Dedifferentiated amniotic fluid mesenchymal stem cell (primary cell): Measurements from ENCODE around the gene KRTAP10-10.
"Not testable (repeated sequence)": the region's sequence is repeated elsewhere in the genome, so short reads cannot be mapped to it uniquely, and the experiment has no call there.

ENCODE experiments used
- DNase-seq: peaks from one replicate; pipeline ENCODE4 v3.0.0-alpha.2; 2016; ENCODE audit errors: extremely low spot score

Gene KRTAP10-10

DNA sequence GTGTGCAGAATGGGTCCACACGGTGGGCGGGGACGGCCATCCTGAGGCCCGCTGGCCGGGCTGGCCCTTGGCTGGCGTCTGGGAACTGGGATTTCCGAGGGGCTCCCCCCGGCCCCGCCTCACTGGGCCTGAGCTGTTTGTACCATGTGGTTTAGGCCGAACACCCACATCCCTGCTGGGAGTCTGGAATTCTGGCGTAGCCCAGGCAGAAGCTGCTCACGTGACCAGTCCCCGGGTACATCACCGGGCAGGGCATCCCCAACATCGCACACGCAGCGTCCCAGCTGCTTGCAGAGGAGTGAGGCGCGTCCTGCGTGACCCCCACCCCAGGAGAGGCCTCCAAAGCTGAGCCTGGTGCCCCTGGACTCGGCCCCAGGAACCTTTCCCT, 34.7 kb upstream of the KRTAP10-10 start:
- no peak for DNase-seq

DNA sequence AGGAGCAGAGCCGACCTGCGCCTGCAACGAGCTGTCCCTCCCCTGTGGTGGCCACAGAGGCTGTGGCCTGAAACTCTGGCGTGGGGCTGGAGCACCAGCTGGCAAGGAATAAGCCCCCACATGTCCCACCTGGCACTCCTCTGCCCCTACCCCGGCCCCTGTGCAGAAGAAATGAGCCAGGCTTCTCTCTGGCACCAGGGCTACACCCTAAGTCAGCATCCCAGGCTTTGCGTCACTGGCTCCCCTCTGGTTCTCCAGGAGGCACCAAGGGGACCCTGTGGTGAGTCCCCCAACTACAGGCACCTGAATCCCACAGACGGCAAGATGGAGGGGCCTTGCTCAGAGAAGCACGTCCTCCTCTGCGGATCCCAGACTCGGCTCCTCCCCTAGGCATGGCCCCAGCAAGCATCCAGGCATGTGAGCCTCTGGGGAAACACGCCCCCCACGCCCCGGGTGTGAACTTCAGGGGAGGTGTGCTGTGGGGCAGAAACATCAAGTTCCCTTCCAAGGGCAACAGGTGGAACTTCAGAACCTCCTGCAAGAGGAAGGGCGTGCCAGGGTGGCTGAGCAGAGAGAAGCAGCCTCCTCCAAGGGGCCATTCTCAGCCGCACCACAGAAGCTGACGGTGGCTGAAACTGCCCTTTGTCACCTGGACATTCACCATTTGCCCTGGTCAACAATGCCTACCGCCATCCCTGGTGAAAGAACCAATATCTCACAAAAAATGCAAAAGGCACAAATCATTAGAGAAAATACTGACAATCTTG, 33.9 kb upstream of the KRTAP10-10 start:
- DNase-seq = no peak

DNA sequence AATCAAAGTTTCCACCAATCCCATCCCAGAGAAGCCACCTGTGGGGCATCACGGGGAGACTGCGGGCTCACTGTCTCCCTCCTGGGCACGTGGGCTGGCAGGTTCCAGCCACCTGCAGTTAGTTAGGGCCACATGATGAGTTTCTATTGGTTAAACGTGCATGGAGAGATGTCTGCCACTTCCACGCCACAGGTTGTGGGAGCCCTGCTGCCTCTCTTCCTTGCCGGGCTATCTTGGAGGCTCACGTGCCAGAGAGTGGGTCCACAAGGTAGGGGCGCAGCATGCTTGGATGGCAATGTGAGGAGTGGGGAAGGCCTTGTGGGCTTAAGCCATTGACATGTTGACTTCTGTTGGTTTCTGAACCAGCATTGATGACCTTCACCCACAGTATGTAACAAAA, 33.2 kb upstream of the KRTAP10-10 start:
- no peak for DNase-seq

DNA sequence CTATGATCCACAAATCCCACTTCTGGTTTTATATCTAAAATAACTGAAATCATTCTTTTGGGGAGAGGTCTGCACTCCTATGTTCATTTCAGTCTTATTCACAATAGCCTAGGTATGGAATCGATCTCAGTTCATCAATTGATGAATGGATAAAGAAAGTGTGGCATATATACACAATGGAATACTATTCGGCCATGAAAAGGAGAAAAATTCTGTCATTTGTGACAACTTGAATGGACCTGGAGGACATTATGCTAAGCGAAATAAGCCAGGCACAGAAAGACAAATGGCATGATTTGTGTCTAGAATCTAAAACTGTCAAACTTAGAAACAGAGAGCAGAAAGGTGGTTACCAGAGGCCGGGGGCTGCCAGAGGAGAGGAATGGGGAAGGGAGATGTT, 30.7 kb upstream of the KRTAP10-10 start:
- no peak for DNase-seq

DNA sequence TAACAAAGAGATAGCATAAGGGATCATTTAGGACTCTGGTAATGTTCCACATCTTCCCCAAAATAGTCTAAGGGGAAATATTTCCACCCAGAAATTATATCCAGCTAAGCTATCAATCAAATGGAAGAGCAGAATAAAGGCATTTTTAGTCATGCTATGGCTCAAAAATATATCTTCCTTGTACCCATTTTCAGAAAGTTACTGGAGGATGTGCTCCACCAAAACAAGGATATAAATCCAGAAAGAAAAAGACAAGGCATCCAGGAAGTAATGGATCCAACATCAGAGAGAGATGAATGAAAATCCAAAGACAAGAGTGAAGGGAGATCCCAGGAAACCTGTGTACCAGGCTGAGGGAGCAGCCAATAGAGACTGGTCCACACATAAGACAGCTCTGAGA, 28.0 kb upstream of the KRTAP10-10 start:
- DNase-seq = no peak

DNA sequence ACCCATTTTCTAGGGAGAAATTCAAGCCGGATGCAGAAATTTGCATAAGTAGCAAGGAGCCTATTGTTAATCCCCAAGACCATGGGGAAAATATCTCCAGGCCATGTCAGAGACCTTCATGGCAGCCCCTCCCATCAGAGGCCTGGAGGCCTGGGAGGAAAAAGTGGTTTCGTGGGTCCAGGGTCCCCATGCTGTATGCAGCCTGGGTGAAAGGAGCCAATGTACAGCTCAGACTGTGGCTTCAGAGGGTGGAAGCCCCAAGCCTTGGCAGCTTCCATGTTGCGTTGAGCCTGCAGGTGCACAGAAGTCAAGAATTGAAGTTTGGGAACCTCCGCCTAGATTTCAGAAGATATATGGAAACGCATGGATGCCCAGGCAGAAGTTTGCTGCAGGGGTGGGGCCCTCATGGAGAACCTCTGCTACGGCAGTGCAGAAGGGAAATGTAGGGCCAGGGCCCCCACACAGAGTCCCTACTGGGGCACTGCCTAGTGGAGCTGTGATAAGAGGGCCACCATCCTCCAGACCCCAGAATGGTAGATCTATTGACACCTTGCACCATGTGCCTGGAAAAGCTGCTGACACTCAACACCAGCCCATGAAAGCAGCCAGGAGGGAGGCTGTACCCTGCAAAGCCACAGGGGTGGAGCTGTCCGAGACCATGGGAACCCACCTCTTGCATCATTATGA, 26.9 kb upstream of the KRTAP10-10 start:
- not testable (repeated sequence) for DNase-seq

DNA sequence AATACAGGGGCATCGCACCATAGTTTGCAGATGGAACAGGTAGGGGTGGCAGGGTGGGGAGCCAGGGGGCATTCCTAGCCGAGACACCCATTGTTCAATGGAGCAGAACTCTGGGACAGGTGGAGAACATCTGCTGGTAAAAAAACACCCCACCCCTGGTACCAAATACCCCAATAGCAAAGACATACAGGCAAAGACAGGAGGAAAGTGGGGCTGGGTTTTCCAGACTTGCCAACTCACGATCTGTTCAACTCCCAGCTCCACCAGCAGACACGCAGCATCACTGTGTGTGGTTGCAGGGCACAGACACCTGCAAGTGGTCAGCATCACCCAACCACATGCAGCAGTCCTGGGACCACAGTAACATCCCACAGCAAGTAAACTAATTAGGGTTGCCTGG, 25.6 kb upstream of the KRTAP10-10 start:
- DNase-seq = no peak

DNA sequence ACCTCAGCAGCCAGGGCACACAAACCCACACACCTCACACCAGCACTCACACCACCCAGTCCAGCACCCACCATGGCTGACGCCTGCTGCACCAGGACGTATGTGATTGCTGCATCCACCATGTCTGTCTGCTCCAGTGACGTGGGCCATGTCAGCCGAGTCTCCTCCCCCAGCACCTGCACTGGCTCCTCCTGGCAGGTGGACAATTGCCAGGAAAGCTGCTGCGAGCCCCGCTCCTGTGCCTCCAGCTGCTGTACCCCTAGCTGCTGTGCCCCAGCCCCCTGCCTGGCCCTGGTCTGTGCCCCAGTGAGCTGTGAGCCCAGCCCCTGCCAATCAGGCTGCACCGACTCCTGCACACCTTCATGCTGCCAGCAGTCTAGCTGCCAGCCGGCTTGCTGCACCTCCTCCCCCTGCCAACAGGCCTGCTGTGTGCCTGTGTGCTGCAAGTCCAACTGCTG, 25.1 kb upstream of the KRTAP10-10 start, which contains the start of gene KRTAP10-8:
TSS of gene KRTAP10-8 (plus strand) at position 51 of the 458 bp plus-strand sequence. CDS start at position 73, 22 bp downstream.
- no peak for DNase-seq

DNA sequence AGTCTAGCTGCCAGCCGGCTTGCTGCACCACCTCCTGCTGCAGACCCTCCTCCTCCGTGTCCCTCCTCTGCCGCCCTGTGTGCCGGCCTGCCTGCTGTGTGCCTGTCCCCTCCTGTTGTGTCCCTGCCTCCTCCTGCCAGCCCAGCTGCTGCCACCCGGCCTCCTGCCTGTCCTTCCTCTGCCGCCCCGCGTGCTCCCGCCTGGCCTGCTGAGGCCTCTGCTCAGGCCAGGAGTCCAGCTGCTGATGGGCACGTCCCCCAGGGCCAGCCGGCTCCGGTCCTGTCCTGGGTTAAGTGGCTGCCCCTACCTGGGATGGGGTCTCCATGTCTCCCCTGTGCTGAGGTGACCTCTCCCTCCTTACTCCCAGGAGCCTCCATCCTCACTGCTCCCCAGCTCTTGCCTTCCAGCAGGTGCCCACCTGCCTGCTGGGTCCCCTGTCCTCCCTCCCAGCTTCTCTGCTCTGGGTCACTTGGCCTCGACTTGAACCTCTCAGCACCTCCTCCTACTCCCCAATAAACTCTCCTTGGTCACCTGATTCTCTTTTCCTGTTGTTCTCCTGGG, 24.4 kb upstream of the KRTAP10-10 start:
- no peak for DNase-seq

DNA sequence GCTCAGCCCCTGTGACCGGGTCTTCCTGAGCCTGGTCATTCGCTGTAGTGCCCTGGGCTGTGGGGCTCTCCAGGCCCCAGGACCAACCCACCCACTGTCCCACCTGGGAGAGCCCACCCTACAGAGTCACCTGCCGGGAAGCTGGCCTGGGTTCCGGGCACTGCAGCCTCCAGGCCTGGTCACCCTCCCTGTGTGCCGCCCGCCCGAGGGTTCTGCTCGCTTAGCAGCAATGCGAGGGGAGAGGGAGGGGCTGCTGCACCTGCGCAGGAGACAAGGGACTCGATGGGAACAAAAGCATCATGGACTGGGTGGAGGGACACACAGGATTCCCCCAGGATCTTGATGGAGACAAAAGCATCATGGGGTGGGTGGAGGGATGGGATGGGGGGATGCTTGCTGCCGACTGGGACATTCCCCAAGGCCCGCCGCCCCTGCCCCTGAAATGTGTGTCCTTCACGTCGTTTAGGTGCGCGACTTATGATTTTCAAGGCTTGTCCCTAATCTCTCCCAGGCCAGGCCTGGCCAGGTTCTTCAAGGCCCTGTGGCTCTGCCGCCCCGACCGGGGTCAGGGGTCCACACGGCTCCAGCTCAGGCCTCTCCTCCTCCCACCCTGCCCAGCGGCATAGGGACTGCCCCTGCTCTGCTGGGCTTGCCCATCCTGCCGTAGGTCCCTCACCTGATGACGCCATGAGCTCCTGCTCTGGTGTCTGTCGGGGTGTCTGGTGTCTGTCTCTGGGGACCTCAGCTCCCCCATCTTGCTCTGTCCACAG, 23.6 kb upstream of the KRTAP10-10 start:
- no peak for DNase-seq

DNA sequence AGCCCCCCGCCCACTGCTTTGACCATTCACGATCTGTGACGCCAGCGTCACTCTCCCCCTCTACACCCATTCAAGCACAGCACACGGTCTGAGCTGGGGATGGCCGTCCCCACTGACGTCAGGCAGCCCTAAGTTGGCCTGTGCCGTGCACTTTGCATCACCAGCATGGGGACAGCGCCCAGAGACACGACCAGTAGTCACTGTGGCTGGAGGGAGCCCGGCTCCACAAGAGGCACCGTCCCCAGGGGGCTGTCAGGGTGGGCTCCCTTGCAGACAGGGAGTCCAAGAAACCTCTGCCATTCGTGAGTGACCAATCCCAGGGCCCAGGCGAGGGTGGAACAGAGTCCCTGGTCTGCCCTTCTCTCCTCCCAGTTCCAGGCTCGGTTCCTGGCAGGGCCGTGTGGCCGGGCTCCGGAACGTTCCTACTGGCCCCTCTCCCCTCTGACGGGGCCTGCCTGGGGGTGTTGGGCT, 23.0 kb upstream of the KRTAP10-10 start:
- DNase-seq = no peak

DNA sequence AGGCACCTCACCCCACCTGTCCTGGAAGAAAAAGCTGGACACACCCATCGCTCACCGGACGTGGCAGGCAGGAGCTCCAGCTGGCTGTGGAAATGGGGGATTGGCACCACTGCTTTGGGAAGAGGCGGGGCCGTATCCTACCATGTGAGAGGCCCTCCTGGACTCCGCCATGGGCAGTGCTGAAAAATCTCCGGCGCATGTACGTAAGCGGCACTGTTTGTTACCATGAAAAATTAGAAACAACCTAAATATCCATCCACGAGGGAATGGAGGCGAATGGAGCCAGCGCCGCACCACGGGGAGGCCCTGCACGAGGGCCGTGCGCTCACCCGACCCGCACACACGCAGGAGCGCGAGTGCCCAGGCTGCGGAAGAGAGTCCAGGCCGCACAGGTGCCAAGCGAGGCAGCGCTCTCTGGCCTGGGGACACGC, 22.2 kb upstream of the KRTAP10-10 start:
- no peak for DNase-seq

DNA sequence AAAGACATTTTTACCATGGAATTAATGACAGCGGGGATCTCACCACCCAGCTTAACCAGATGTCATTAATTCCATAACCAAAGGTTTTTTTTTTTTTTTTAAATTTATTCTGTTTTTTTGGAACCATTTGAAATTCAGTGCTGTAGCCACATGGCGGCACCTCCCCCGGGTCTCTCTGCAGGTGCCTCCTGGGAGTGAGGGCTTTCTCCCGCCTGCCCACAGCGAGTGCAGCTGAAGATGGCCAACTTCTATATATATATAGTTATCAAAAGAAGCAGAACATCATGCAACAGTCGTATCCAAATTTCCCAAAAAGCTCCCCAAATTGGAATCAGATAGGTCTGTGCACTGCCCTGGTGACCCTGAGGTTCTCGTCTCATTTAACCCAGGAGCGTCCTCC, 21.7 kb upstream of the KRTAP10-10 start:
- DNase-seq = no peak

DNA sequence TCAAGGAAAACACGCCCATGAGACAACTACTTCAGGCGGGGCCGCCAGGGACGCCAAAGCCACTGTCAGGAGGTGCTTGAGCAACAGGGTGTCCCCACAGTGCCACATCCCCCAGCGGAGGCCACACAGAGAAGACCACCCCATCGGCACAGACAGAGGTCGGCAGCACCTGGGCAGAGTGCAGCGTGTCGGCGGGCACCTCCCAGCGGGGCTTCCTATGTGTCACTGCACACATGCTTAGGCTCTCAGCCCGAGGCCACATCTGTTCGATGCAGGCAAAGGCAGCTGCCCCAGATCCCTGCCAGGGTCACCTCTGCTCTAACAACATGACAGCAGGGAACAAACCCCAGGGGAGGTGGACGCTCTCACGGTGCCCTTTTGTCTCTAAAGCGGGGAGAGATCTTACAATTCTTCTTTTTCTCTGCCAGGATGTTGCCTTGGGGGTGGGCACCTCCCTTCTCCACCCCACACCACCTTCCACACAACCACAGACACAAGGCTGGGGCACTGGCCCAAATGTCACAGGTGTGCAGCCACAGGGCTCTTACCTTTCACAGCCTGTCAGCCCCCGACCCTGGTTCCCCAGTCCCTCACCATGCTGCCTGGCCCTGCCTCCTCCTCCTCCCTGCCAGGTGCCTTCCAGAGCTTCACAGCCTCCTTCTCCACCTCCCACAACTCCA, 21.1 kb upstream of the KRTAP10-10 start:
- no peak for DNase-seq

DNA sequence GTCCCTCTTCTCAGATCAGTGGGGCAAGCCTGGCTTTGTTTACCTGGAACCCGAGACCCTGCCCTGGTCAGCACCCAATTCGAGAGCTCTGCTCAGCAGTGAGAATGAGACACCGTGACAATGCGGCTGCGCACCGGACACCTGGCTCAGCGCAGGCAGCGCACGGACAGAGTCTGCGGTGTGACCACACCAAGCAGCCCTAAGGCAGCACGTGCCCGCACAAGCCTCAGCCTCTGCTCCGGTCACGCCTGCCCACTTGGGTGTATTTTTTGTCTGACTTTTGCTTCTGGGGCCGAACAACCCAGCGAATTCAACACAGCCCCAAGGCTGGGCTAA, 20.6 kb upstream of the KRTAP10-10 start:
- no peak for DNase-seq

DNA sequence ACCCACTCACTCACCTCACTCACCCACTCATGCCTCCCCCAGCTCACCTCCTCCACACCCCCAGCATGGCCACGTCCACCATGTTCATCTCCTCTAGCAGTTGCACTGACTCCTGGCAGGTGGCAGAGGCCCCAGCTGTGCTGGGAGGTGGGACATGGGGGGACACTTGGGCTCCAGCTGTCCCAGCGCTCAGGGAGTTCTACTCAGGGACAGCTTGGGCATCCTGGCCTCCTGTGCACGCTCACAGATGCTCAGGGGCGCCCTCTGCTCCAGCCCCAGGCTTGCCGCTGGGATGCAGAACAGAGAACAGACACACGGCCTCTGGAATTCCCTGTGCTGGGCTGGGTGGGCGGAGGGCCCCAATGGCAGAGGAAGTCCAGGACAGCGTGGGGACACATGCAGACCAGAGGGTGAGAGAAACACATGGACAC, 20.1 kb upstream of the KRTAP10-10 start:
- DNase-seq = no peak

DNA sequence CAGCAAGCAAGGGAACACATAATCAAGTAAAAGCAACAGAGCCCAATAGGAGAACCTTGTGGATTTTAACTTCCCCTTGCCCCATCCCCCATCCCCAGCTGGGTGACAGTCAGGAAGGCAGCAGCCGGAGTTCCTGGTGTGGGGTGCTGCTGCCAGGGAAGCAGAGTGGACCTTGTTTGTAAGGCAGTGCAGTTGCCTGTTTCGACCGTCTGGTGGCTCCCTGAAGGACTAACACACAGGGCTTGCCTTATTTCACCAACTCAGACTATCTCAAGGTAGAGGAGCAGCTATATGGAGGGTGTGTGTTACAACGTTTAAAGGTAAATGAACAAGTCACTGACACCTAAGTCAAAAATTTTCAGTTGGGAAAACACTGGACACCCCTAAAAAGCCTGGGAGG, 18.7 kb upstream of the KRTAP10-10 start:
- DNase-seq = no peak

DNA sequence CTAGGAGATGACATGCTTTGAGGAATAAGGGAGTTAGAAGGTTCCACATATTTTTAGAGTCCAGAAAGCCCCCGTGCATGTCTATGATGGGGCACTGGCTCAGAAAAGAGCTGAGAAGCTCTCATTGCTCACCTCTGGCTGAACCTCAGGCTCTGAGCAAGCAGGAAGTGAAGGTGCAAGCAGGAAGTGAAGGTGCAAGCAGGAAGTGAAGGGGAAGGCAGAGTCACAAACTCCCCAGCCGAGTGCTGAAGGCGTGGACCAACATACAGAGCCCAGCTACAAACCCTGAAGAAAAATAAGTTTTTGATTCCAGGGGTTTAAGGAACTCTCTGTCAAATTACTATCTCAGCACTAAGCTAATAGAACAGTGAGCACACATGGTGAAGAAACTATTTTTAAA, 18.2 kb upstream of the KRTAP10-10 start:
- DNase-seq = no peak

DNA sequence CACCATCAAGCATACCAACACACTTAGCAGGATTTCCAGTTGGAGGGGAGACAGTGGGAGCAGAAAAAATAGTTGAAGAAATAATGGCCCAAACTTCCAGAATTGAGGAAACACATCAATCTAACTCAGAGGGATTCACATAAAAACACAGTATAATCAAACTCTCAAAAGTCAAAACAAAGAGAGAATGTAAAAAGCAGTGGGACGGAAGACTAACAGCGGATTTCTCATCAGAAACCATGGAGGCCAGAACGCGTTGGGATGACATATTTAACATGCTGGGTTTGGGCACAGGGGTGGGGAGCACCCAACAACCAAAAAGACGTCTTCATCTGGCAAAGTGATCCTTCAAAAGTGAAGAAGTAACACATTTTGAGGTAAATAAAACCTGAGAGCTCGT, 17.3 kb upstream of the KRTAP10-10 start:
- no peak for DNase-seq

DNA sequence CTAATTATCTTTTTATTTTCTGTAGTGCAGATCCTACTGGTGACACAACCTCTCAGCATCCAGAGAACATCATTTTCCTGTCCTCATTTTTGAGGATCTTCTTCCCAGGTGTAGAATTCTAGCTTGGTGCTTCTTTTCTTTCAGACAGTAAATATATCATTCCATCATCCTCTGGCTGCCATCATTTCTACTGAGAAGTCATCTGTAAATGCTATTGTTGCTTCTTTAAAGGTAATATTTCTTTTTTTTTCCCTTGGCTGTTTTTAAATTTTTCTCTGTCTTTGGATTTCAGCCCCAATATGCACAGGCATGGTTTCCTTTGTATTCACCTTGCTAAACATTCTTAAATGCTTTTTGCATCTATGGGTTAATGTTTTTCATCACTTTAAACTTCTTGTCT, 13.6 kb upstream of the KRTAP10-10 start:
- no peak for DNase-seq

DNA sequence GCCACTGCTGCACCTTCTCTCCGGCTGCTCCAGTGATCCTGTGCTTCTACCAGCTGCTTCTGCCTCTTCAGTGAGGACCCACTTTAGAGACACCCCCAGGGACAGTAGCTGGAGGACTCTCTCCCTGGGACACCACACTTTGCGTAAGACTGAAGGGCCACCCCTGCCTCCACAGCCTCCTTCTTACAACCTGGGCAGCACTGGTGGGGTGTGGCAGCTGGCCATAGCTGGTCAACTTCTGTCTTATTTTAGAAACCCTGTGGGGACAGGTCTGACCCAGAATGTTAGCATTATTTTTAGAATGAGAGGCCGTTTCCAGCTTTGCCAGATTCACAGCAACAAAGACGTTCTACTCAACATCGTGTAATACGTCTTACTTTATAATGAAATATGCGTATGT, 11.4 kb upstream of the KRTAP10-10 start:
- no peak for DNase-seq

DNA sequence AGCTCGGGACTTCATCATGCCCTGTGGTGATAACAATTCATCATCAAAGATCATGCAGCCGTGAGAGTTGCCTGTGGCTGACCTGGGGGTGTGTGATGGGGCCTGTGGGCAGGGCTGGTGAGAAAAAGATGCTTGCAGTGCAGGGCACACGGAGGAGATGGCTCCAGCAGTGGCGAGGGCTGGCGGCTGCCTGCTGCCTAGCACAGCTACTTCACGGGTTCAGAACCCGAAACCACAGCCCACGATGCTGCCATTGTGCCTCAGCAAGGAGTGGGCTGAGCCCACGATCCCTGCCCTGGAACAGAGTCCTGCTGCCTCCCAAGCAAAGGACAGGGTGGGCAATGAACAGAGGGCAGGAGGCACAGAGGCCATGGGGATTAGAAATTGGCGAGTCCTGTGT, 10.9 kb upstream of the KRTAP10-10 start:
- DNase-seq = no peak
